T-helper 9 cell (primary cell): Measurements from ENCODE around the gene TRAF3.
A peak's percentile ranks its signal among the peaks of the same experiment; 100 is the strongest.

Experiments
- DNase-seq: peaks from one replicate; pipeline ENCODE4 v3.0.0-alpha.2; 2020

TRAF3 gene

DNA sequence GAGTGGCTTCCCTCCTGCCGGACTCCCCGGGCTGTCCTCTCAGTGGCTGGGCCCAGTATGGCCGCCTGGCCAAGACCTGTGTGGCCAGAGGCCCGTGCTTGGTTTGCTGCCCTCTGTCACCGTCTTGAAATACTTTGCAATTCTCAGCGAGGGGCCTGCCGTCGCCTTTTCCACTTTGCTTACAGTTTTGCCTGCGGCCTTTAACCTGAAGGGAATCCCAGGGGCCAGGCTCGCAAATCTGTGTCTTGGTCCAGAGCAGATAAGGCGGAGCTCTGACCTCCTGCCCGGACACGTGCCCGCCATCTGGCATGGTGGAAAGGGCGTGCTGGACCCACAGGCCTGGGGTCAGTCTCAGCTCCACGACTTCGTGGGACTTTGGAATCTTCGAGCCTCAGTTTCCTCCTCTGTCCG is 134.3 kb downstream of the TRAF3 start:
- no peak for DNase-seq

- no peak for DNase-seq
Observed at GRCh38 chr14:102911991-102912761, 134.9 kb downstream of the TRAF3 start.

GRCh38 chr14:102913341-102914211 is 136.3 kb downstream of the TRAF3 start:
- no peak for DNase-seq

- no peak for DNase-seq
Observed at GRCh38 chr14:102914474-102915291, 137.4 kb downstream of the TRAF3 start.

DNA sequence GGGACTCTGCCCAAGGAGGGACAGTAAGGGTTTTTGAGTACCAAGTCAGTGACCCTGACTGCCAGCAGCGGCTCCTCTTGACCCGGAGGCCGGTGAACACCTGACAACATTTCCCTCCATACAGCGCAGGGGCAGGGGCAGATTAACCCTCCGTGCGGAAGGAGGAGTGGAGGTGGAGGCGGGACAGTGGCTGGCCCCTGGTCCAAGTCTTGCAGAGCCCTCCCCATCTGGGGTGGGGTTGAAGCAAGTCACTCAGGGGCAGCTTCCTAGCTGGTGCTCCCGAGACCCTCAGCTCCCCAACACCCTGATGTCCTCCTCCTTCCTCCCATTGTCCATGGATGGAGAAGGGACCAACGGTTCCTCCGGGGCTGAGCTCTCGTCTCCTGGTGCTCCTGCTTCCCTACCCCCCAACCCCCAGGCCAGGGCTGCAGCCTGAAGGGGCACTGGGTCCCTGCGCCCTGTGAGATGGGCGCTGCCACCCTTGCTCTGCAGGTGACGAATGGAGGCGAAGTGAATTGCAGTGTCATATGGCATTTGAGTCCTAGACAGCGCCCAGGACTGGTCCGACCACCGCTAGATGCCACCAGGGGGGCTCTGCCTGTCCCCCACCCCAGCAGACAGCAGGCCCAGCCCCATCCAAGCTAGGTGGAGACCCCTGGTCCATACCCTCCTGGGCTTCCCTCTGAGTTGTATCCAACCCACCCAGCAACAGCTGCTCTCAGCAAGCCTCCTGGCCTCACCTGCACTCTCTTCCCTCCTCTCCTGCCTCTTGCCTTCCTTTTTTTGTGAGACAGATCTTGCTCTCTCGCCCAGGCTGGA is 138.3 kb downstream of the TRAF3 start:
- DNase-seq: no peak

DNA sequence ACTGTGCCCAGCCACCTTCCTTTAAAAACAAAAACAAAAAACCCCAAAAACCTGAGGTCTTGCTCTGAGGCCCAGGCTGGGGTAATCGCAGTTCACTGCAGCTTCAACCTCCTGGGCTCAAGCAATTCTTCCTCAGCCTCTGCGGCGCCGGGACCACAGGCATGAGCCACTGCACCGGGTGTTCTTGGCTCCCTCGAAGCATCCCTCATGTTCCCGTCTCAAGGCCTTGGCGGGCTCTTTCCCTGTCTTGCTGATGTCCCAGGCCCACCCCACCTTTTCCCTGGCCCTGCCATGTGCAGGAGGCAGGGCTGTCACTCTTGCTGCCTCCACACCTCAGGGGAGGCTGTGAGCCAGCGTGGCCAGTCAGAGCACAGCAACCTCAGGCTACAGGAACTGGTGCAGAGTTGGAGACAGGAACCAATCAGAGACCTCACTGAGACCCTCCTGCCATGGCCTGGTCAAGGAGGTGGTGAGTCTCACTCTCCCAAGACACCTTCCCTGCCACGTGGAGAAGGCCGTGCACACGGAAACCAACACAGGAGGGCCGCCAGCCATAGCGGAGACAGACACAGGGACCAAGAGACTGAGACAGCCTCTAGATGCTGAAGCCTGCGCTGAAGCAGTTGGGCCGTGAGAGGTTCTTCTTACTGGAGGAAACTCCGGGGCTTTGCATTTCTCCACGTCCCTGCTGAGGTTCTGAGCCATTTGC is 139.3 kb downstream of the TRAF3 start:
- DNase-seq: no peak

- DNase-seq: no peak
Observed at GRCh38 chr14:102917056-102917385, 139.8 kb downstream of the TRAF3 start.

DNA sequence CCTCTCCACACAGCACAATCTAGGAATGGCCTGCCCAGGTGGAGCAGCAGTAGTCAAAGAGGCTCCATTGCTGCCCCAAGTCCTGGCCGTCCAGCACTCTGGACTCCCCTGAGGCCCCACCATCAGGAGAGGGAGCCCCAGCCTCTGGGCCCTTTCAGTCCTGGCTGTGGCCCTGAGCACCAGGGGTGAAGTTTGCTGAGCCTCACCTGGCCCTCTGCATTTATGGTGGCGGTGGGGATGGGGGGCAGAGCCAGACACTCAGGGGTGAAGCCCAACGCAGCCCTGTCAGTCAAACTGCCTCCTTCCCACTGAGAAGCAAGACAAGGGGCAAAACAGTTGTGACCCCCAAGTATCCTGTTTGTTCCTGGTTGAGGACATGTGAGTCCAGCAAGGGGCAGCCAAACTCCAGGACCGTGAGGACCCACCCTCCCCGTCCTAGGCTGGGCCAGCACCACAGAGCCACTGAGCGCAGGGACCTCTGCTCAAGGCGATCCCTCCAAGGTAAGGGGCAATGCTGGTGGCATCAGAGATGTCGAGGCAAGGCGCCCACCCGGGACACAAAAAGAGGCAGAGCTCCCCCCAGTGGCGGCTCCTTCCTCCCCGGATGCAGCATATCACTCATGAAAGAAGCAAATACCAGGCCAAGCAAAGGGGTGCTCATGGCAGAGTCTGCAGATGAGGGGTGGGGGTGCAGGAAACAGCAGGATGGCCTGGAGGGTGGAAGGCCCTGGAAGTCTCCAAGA is 140.4 kb downstream of the TRAF3 start:
- peak; percentile 46 for DNase-seq

DNA sequence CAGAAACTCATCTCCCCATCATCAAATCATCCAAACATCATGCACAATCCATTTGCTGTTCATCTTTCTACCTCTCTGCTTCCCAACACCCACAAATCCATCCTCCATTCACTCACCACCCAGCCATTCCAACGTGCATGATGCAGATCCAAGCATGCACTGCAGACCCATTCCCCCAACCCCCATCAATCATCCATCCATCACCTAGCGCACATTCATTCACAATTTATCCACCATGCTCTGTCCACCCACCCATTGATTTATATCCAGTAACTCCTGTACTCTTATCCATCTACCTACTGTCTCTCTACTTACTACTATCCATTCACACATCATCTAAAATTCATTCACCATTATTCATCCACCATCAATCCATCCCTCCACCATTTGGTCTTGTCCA is 141.2 kb downstream of the TRAF3 start:
- DNase-seq: no peak

- no peak for DNase-seq
Observed at GRCh38 chr14:102920273-102920997, 143.2 kb downstream of the TRAF3 start.

DNA sequence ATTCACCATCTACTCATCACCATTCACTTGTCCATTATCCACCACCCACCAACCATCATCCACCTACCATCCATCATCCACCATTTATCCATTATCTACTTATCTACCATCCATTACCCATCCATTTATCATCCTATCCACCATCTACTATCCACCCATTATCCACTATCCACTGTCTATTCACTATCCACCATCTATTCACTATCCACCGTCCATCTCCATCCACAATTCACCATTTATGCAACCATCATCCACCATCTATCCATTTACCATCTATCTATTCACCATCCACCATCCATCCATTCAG is 143.7 kb downstream of the TRAF3 start:
- no peak for DNase-seq

- no peak for DNase-seq
Observed at GRCh38 chr14:102922490-102923200, 145.4 kb downstream of the TRAF3 start, which contains the start of gene AMN. Gene AMN, plus strand, starts transcription at chr14:102922663. Its CDS starts 26 bp downstream, at chr14:102922689.

GRCh38 chr14:102923201-102923924 is 146.1 kb downstream of the TRAF3 start:
- DNase-seq: no peak

- no peak for DNase-seq
Observed at GRCh38 chr14:102923925-102924486, 146.8 kb downstream of the TRAF3 start.

DNA sequence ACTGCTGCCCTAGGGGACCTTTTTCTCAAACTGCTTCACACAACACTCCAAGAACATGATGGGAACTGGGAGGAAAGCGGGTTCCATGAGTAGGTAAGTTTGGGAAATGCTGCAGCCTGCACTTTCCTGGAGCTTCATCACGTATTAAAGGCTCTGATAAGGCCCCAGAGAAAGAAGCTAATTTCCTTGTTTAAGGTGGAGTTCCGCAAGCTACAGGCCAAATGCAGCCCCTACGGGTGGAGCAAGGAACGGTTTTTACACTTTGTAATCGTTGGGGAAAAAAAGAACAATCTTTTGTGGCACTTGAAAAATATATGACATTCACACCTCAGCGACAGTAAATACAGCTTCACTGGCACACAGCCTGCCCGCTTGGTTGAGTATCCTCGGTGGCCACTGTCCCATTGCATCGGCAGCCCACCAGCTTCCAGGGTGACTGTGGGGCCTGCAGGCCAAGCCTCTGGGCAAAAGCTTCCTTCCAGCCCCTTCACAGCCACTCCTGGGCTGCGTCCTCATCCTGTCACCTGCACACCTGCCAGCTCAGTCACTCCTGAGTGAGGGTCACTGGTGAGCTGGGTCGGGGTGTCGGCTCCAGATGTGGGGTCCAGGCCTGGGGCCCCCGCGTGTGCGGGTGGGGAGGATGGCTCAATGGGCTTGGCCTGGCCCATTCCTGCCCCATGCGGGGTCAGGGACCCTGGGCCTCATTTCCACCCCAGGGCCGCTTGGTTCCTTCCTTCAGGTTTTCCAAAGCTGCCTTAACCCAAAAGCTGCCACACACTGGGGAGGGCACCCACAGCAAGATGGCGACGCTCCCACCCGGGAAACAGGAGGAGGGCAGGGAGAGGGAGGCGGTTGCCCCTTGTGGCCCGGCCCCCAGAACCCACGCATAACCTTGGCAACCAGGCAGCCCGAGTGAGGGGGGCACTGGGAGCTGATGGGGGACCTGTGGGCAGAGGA is 147.7 kb downstream of the TRAF3 start:
- DNase-seq: no peak

GRCh38 chr14:102925646-102926045 is 148.4 kb downstream of the TRAF3 start:
- DNase-seq: no peak

GRCh38 chr14:102926104-102926503 is 148.9 kb downstream of the TRAF3 start:
- no peak for DNase-seq
